ENCODE measurements around the gene HCLS1.

The HCLS1 gene

DNA sequence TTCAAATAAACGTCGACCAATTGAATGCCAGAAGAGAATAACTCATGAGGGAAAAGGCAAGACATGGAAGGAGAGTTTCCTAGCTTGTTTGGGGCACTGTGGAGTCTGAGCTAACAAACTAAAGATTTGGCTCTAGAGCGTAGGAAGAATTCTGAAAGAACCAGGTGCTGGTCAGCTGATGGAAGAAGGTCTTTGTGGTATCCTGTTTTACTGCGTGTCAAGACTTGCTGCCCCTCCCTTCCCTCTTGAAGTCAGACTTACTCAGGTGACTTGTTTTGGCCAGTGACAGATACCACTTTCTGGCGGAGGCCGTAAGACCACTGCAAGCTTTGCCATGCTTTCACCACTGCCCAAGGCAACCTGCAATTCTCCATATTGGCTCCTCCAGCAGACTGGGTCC lies 673 bp upstream of the HCLS1 start:
- H3K4me2 ChIP-seq (ENCODE audit: insufficient read depth, low read length) = peak overlapping the region; percentile 66
- H3K9me3 ChIP-seq (ENCODE audit: insufficient read depth, low read length, severe bottlenecking) = no peaks in the 10 kb centered on the region
- H3K4me1 ChIP-seq (ENCODE audit: insufficient read depth, low read length) = peaks cover 40% of the 10 kb centered on the region
- H2AFZ ChIP-seq (ENCODE audit: low read depth, low read length) = peak overlapping the region; percentile 93
- peak overlapping the region; percentile 67 for H3K9ac ChIP-seq (ENCODE audit: low read depth, low read length)
- peaks cover 57% of the 10 kb centered on the region for H3K36me3 ChIP-seq (ENCODE audit: insufficient read depth, low read length)
- TF ChIP-seq EZH2 (IDR thresholded peaks at IDR 0.05; ENCODE audit: borderline replicate concordance, low read depth, low read length, severe bottlenecking) = no peak
- TF ChIP-seq, protein P1, sequence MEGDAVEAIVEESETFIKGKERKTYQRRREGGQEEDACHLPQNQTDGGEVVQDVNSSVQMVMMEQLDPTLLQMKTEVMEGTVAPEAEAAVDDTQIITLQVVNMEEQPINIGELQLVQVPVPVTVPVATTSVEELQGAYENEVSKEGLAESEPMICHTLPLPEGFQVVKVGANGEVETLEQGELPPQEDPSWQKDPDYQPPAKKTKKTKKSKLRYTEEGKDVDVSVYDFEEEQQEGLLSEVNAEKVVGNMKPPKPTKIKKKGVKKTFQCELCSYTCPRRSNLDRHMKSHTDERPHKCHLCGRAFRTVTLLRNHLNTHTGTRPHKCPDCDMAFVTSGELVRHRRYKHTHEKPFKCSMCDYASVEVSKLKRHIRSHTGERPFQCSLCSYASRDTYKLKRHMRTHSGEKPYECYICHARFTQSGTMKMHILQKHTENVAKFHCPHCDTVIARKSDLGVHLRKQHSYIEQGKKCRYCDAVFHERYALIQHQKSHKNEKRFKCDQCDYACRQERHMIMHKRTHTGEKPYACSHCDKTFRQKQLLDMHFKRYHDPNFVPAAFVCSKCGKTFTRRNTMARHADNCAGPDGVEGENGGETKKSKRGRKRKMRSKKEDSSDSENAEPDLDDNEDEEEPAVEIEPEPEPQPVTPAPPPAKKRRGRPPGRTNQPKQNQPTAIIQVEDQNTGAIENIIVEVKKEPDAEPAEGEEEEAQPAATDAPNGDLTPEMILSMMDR (IDR thresholded peaks at IDR 0.05; ENCODE audit: borderline replicate concordance, extremely low read depth, low read length, poor library complexity, severe bottlenecking) = no peak
- H3K4me3 ChIP-seq (ENCODE audit: low read depth in 1 of 2, low read length in 2 of 2) = peak overlapping the region in 1 of 2 experiments; percentile 77; a peak in 2 of 4 replicates
- no peak for DNase-seq
- H3K27me3 ChIP-seq (ENCODE audit: insufficient read depth, low read length, poor library complexity) = no peaks in the 10 kb centered on the region
- ATAC-seq (ENCODE audit: insufficient read depth, low read depth) = no peak
- H4K20me1 ChIP-seq (ENCODE audit: insufficient read depth, low read length) = no peaks in the 10 kb centered on the region
- H3K79me2 ChIP-seq (ENCODE audit: insufficient read depth, low read length) = peaks cover 31% of the 10 kb centered on the region
- peak overlapping the region; percentile 95 for H3K27ac ChIP-seq (ENCODE audit: low read length)

DNA sequence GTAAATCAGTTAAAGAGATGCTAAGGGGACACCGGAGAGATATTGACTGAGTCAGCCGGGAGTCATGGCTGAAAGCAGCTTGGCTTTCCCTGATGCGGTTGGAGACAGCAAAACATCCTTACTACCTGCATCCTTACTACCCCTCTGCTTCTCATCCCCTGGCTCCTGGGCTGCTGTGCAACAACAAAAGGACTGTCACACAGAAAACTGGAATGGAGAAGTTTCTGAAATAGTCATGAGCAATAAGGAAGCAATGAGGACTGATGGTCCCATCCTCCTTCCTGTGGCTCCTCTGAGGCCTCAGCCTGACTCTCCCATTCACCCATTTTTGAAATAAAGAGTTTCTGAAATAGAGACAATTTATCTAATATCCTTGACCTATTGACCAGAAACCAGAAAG lies 1.1 kb downstream of the HCLS1 start:
- peak overlapping the region; percentile 95 for H3K27ac ChIP-seq (ENCODE audit: low read length)
- no peak for DNase-seq
- TF ChIP-seq EZH2 (IDR thresholded peaks at IDR 0.05; ENCODE audit: borderline replicate concordance, low read depth, low read length, severe bottlenecking) = no peak
- TF ChIP-seq, protein P1 (IDR thresholded peaks at IDR 0.05; ENCODE audit: borderline replicate concordance, extremely low read depth, low read length, poor library complexity, severe bottlenecking) = no peak

DNA sequence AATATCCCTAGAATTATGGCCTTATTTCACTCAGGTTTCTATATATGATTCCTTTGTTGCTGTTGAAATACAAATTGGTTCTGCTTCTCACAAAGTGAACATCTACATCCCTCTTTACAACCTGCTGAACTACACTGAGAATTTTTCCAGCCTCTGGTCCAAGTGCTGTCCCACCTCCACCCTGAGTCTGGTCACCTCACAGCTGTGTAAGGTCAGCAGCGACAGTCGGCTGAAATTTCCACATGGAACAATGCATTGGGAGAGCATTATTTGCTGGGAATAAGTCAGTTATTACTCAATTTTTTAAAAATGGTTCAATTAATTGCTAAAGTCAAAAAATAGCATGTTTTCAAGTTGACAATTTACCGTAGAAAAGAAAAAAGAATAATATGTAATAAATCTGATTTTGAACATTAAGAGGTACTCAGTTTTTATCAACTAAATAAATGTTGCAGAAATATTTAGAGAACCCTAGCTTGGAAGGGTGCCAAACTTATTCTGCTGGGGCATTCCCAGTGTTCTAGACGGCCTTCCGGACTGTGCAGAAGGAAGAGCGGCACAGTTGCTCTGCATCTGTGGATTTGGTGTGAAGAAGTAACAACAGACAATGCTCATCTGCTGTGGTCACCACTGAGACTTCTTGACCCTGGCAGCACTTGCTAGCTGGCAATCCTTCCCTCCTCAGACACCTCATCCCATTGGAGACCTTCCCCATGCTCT lies 1.8 kb downstream of the HCLS1 start:
- peaks cover 52% of the 10 kb centered on the region for H3K4me1 ChIP-seq (ENCODE audit: insufficient read depth, low read length)
- no peak for ATAC-seq (ENCODE audit: insufficient read depth, low read depth)

More for the DNA sequence above, 1.1 kb downstream of the HCLS1 start:
- Histone ChIP-seq H3K9ac (ENCODE audit: low read depth, low read length) (peak overlapping the region; percentile 67), H3K4me3 (ENCODE audit: low read depth in 1 of 2, low read length in 2 of 2) (peak overlapping the region; percentile 54 to 77; a peak in 3 of 4 replicates), H2AFZ (ENCODE audit: low read depth, low read length) (no peak overlapping the region), H3K79me2 (ENCODE audit: insufficient read depth, low read length) (peaks cover 31% of the 10 kb centered on the region), H3K4me2 (ENCODE audit: insufficient read depth, low read length) (peak overlapping the region; percentile 66), H3K36me3 (ENCODE audit: insufficient read depth, low read length) (peaks cover 50% of the 10 kb centered on the region), H3K9me3 (ENCODE audit: insufficient read depth, low read length, severe bottlenecking) (no peaks in the 10 kb centered on the region), H4K20me1 (ENCODE audit: insufficient read depth, low read length) (no peaks in the 10 kb centered on the region), H3K4me1 (ENCODE audit: insufficient read depth, low read length) (peaks cover 49% of the 10 kb centered on the region), H3K27me3 (ENCODE audit: insufficient read depth, low read length, poor library complexity) (no peaks in the 10 kb centered on the region)
- ATAC-seq (ENCODE audit: insufficient read depth, low read depth) = no peak

More for the DNA sequence above, 1.8 kb downstream of the HCLS1 start:
- peaks cover 48% of the 10 kb centered on the region for H3K36me3 ChIP-seq (ENCODE audit: insufficient read depth, low read length)
- no peaks in the 10 kb centered on the region for H3K9me3 ChIP-seq (ENCODE audit: insufficient read depth, low read length, severe bottlenecking)
- no peak overlapping the region; the same call in 1 of the 2 replicates for H3K27ac ChIP-seq (ENCODE audit: low read length)
- H3K27me3 ChIP-seq (ENCODE audit: insufficient read depth, low read length, poor library complexity) = no peaks in the 10 kb centered on the region
- H3K79me2 ChIP-seq (ENCODE audit: insufficient read depth, low read length) = peaks cover 31% of the 10 kb centered on the region
- no peak for TF ChIP-seq EZH2 (IDR thresholded peaks at IDR 0.05; ENCODE audit: borderline replicate concordance, low read depth, low read length, severe bottlenecking)
- TF ChIP-seq, protein P1 (IDR thresholded peaks at IDR 0.05; ENCODE audit: borderline replicate concordance, extremely low read depth, low read length, poor library complexity, severe bottlenecking) = no peak
- peak overlapping the region; percentile 67; the same call in 1 of the 2 replicates for H3K9ac ChIP-seq (ENCODE audit: low read depth, low read length)
- peak overlapping the region in 1 of 2 experiments; percentile 77; a peak in 2 of 4 replicates for H3K4me3 ChIP-seq (ENCODE audit: low read depth in 1 of 2, low read length in 2 of 2)
- H2AFZ ChIP-seq (ENCODE audit: low read depth, low read length) = no peak overlapping the region
- peak overlapping the region; percentile 66 for H3K4me2 ChIP-seq (ENCODE audit: insufficient read depth, low read length)
- H4K20me1 ChIP-seq (ENCODE audit: insufficient read depth, low read length) = no peaks in the 10 kb centered on the region
- no peak for DNase-seq
